Right atrium auricular region (tissue), 2 donors: Measurements from ENCODE around the gene CSTPP1. TPM values are rescaled to one million over a fixed set of nuclear protein-coding genes. Genes with fewer than 3 reads are reported as not detected.

Experiments
- DNase-seq: peaks from one replicate; pipeline ENCODE4 v3.0.0-alpha.2; 2019; ENCODE audit warnings: low spot score
- H3K27ac ChIP-seq, 2 donors: fragments of 200-600 bp; sonication (generic); 1 replicate in 1 of 2; 2 replicates in 1 of 2; pipeline ENCODE4 v1.5.1; 2016 to 2019
- H3K27me3 ChIP-seq, 2 donors: fragments of 200-600 bp; sonication (generic); one replicate each; pipeline versions ENCODE4 v1.5.1 to v1.6.0; 2017 to 2019
- H3K36me3 ChIP-seq: fragments of 200-600 bp; sonication (generic); one replicate; pipeline ENCODE4 v1.5.1; 2016
- H3K4me1 ChIP-seq, 2 donors: fragments of 200-600 bp; sonication (generic); one replicate each; pipeline versions ENCODE4 v1.5.1 to v1.6.0; 2017 to 2019
- H3K4me3 ChIP-seq, 2 donors: fragments of 200-600 bp; sonication (generic); 1 replicate in 1 of 2; 2 replicates in 1 of 2; pipeline ENCODE4 v1.5.1; 2017 to 2019; ENCODE audit warnings: mild to moderate bottlenecking in 1 of 2, moderate library complexity in 1 of 2
- H3K9me3 ChIP-seq, 2 donors: fragments of 200-600 bp; sonication (generic); one replicate each; pipeline ENCODE4 v1.5.1; 2019
- CTCF ChIP-seq, 2 donors: fragments of 200-600 bp; sonication (generic); IDR thresholded peaks; one replicate each; pipeline ENCODE4 v1.5.1; 2019; ENCODE audit warnings: antibody characterized with exemption in 2 of 2
- total RNA-seq, 2 donors: library from RNA; depleted of rRNA; stranded (reverse); fragments of >200 nt; gene quantifications; one replicate each; pipeline ENCODE4 v1.1.0, GENCODE V29; 2016

The CSTPP1 gene
- total RNA-seq, 2 donors from 2014 or later: 8.1 to 14.0 TPM

GRCh38 chr11:47121056-47121455 is 184.5 kb downstream of the CSTPP1 start:
- no peaks in the 10 kb centered on the region for H3K4me1 ChIP-seq
- H3K4me3 ChIP-seq: no peak overlapping the region
- no peak for DNase-seq
- H3K27ac ChIP-seq: no peak overlapping the region
- no peaks in the 10 kb centered on the region for H3K36me3 ChIP-seq
- TF ChIP-seq CTCF (IDR thresholded peaks at IDR 0.05): no peak
- no peaks in the 10 kb centered on the region for H3K9me3 ChIP-seq
- H3K27me3 ChIP-seq: no peaks in the 10 kb centered on the region

- H3K27me3 ChIP-seq: no peaks in the 10 kb centered on the region
- H3K4me1 ChIP-seq: no peaks in the 10 kb centered on the region
- no peak for DNase-seq
- H3K36me3 ChIP-seq: no peaks in the 10 kb centered on the region
- no peak overlapping the region for H3K27ac ChIP-seq
- no peak for TF ChIP-seq CTCF (IDR thresholded peaks at IDR 0.05)
- H3K9me3 ChIP-seq: no peaks in the 10 kb centered on the region
- no peak overlapping the region for H3K4me3 ChIP-seq
Measured at GRCh38 chr11:47121731-47122130, 185.2 kb downstream of the CSTPP1 start.

GRCh38 chr11:47123094-47123493 is 186.5 kb downstream of the CSTPP1 start:
- DNase-seq: no peak
- H3K27me3 ChIP-seq: no peaks in the 10 kb centered on the region
- TF ChIP-seq CTCF (IDR thresholded peaks at IDR 0.05): no peak
- no peaks in the 10 kb centered on the region for H3K4me1 ChIP-seq
- no peak overlapping the region for H3K4me3 ChIP-seq
- H3K9me3 ChIP-seq: no peaks in the 10 kb centered on the region
- H3K36me3 ChIP-seq: no peaks in the 10 kb centered on the region
- no peak overlapping the region for H3K27ac ChIP-seq

GRCh38 chr11:47124675-47125074 is 188.1 kb downstream of the CSTPP1 start:
- no peak overlapping the region for H3K27ac ChIP-seq
- H3K9me3 ChIP-seq: no peaks in the 10 kb centered on the region
- H3K27me3 ChIP-seq: no peaks in the 10 kb centered on the region
- H3K36me3 ChIP-seq: no peaks in the 10 kb centered on the region
- no peaks in the 10 kb centered on the region for H3K4me1 ChIP-seq
- no peak overlapping the region for H3K4me3 ChIP-seq
- no peak for TF ChIP-seq CTCF (IDR thresholded peaks at IDR 0.05)
- DNase-seq: no peak

- no peaks in the 10 kb centered on the region for H3K36me3 ChIP-seq
- no peak overlapping the region for H3K27ac ChIP-seq
- H3K4me1 ChIP-seq: no peaks in the 10 kb centered on the region
- H3K4me3 ChIP-seq: no peak overlapping the region
- no peaks in the 10 kb centered on the region for H3K9me3 ChIP-seq
- no peak for DNase-seq
- no peaks in the 10 kb centered on the region for H3K27me3 ChIP-seq
- TF ChIP-seq CTCF (IDR thresholded peaks at IDR 0.05): no peak
Measured at GRCh38 chr11:47125083-47125482, 188.5 kb downstream of the CSTPP1 start.

- H3K36me3 ChIP-seq: no peaks in the 10 kb centered on the region
- no peak for DNase-seq
- no peak overlapping the region for H3K27ac ChIP-seq
- H3K27me3 ChIP-seq: no peaks in the 10 kb centered on the region
- H3K9me3 ChIP-seq: no peaks in the 10 kb centered on the region
- no peaks in the 10 kb centered on the region for H3K4me1 ChIP-seq
- no peak overlapping the region for H3K4me3 ChIP-seq
- TF ChIP-seq CTCF (IDR thresholded peaks at IDR 0.05): no peak
Measured at GRCh38 chr11:47127213-47127612, 190.7 kb downstream of the CSTPP1 start.
